Naive B cell (primary cell): Measurements from ENCODE around the gene CEP76. TPM values are rescaled to one million over a fixed set of nuclear protein-coding genes. Genes with fewer than 3 reads are reported as not detected.

Experiments used
- ATAC-seq, 2 donors: fragments of 150-1000 bp; cut with Tn5 transposase; 2 replicates each; pipeline ENCODE4 v1.10.0; 2021; ENCODE audit warnings: low read depth in 2 of 2, mild to moderate bottlenecking in 2 of 2, moderate library complexity in 2 of 2
- DNase-seq: peaks from one replicate; pipeline ENCODE4 v3.0.0; 2022
- H3K27ac Mint-ChIP-seq, 6 donors: one replicate each; pipeline ENCODE4 v1.8.0; 2020 to 2022; ENCODE audit warnings: mild to moderate bottlenecking in 6 of 6, mixed read lengths in 6 of 6, moderate library complexity in 5 of 6, inconsistent platforms in 2 of 6
- H3K27me3 Mint-ChIP-seq, 3 donors: one replicate each; pipeline ENCODE4 v1.8.0; 2021 to 2022; ENCODE audit warnings: mixed read lengths in 3 of 3, mild to moderate bottlenecking in 1 of 3
- H3K36me3 Mint-ChIP-seq, 2 donors: one replicate each; pipeline ENCODE4 v1.8.0; 2020 to 2022; ENCODE audit warnings: mixed read lengths in 2 of 2, inconsistent platforms in 1 of 2, mild to moderate bottlenecking in 1 of 2
- H3K4me1 Mint-ChIP-seq, 3 donors: one replicate each; pipeline ENCODE4 v1.8.0; 2020 to 2022; ENCODE audit warnings: mixed read lengths in 3 of 3, inconsistent platforms in 1 of 3, mild to moderate bottlenecking in 1 of 3, moderate library complexity in 1 of 3
- H3K4me3 Mint-ChIP-seq, 8 donors: one replicate each; pipeline ENCODE4 v1.8.0; 2020 to 2022; ENCODE audit warnings: mild to moderate bottlenecking in 8 of 8, mixed read lengths in 8 of 8, moderate library complexity in 8 of 8, inconsistent platforms in 2 of 8
- H3K9me3 Mint-ChIP-seq, 7 donors: one replicate each; pipeline ENCODE4 v1.8.0; 2020 to 2022; ENCODE audit warnings: mixed read lengths in 7 of 7, mild to moderate bottlenecking in 5 of 7, inconsistent platforms in 2 of 7, moderate library complexity in 1 of 7
- polyA plus RNA-seq, 6 donors: library from polyadenylated mRNA; unstranded; fragments of 300-500 nt; fragmentation: Illumina TruSeq; gene quantifications; one replicate each; pipeline ENCODE4 v1.2.3, GENCODE V29; 2021; ENCODE audit warnings: low read depth in 6 of 6

CEP76 gene
- polyA plus RNA-seq, 6 donors from 2014 or later: 5.8 to 7.5 (median 6.8) TPM

DNA sequence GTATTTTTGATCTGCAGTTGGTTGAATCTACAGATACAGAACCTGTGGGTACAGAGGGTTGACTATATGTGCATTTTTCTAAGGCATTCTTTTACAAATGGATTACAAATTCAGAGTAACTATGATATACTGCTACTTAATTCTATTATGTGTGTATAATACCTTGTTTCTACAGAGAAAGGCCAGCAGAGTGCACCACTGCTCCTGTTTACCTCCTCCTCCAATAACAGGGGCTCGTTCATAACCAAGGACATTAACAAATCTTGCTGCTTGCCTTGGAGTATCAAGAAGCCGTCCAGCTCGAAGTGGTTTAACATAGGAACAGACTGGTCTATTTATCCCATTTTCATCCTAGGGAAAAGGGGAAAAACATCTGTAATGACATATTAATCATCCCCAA lies 16.4 kb downstream of the CEP76 start:
- no peaks in the 10 kb centered on the region for H3K27me3 Mint-ChIP-seq
- DNase-seq (no peak), ATAC-seq (no peak)
- no peak overlapping the region for H3K4me3 Mint-ChIP-seq
- H3K36me3 Mint-ChIP-seq: no peaks in the 10 kb centered on the region
- no peaks in the 10 kb centered on the region for H3K9me3 Mint-ChIP-seq
- H3K27ac Mint-ChIP-seq: no peak overlapping the region
- no peaks in the 10 kb centered on the region for H3K4me1 Mint-ChIP-seq

DNA sequence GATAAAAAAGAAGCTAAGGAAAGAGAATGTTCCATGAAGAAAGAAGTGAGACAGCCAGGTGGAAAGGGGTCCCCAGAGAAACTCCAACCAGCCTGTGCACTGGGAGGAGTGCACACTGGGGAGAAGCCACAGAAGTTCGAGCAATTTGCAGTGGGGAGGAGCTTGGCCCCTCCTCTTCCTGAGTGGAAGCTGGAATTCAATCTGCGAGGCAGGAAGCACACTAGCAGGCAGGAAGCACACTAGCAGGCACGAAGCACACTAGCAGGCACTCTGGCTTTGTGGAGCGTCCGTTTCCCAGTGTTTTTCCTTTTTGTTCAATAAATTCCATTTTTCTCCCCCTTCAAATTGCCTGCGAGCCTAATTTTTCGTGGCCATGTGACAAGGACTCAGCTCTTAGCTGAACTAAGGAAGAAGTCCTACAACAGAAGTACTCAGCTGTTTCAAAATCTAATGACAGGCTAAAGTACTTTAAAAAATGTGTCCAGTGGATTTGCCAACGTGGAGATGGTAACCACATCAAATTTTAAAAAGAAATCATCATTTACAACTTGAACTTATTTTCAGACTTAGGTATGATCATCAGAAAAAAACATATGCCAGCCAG lies 23.2 kb downstream of the CEP76 start:
- DNase-seq (no peak), ATAC-seq (no peak)
- H3K4me1 Mint-ChIP-seq: no peaks in the 10 kb centered on the region
- peak overlapping the region in 3 of 6 donors; percentile 3 to 87 (median 81) for H3K27ac Mint-ChIP-seq
- no peaks in the 10 kb centered on the region for H3K9me3 Mint-ChIP-seq
- H3K4me3 Mint-ChIP-seq: no peak overlapping the region
- no peaks in the 10 kb centered on the region for H3K27me3 Mint-ChIP-seq
- H3K36me3 Mint-ChIP-seq: peaks cover 0 to 5% of the 10 kb centered on the region in 2 donors

- no peaks in the 10 kb centered on the region for H3K27me3 Mint-ChIP-seq
- DNase-seq (no peak), ATAC-seq (no peak)
- H3K27ac Mint-ChIP-seq: no peak overlapping the region
- H3K36me3 Mint-ChIP-seq: no peaks in the 10 kb centered on the region
- no peaks in the 10 kb centered on the region for H3K9me3 Mint-ChIP-seq
- no peak overlapping the region for H3K4me3 Mint-ChIP-seq
- no peaks in the 10 kb centered on the region for H3K4me1 Mint-ChIP-seq
Measured at GRCh38 chr18:12668041-12668440, 34.5 kb downstream of the CEP76 start.

DNA sequence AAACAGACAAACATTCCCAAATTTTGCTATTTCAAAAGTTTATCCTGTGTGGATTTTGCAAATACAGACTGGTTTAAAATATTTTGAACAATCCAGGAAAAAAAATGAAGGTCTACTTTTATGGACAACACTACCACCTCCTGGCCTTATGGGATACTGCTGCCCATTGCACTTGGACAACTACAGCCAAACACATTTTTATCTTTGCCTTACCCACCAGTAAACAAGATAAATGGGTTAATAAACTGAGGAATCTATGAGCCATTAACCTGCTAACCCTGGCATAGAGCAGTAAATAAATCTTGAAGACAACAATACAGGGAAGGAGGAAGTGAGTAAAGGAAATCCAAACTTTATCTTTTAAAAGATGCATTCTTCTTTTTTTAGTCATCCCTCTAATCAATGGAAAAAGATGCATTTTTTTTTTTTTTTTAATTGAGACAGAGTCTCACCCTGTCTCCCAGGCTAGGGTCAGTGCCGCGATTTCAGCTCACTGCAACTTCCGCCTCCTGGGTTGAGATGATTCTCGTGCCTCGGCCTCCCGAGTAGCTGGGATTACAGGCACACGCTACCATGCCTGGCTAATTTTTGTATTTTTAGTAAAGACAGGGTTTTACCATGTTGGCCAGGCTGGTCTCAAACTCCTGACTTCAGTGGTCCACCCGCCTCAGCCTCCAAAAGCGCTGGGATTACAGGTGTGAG lies 42.5 kb downstream of the CEP76 start:
- Mint-ChIP-seq H3K9me3 (no peaks in the 10 kb centered on the region), H3K27me3 (peaks cover 11 to 17% (median 16%) of the 10 kb centered on the region in 3 donors), H3K4me1 (peaks cover 7 to 11% (median 10%) of the 10 kb centered on the region in 3 donors), H3K4me3 (peak overlapping the region in 1 of 8 donors; percentile 73), H3K27ac (peak overlapping the region in 1 of 6 donors; percentile 13), H3K36me3 (no peaks in the 10 kb centered on the region)
- ATAC-seq (no peak), DNase-seq (peak; percentile 23)

GRCh38 chr18:12658426-12659138 lies 43.9 kb downstream of the CEP76 start:
- Mint-ChIP-seq H3K27ac (peak overlapping the region in 2 of 6 donors; percentile 20 to 81), H3K27me3 (peaks cover 17 to 26% (median 22%) of the 10 kb centered on the region in 3 donors), H3K36me3 (no peaks in the 10 kb centered on the region), H3K9me3 (no peaks in the 10 kb centered on the region), H3K4me3 (peak overlapping the region; percentile 84 to 94 (median 92)), H3K4me1 (peaks cover 7 to 11% (median 10%) of the 10 kb centered on the region in 3 donors)
- peak; percentile 41 to 52 for ATAC-seq
- DNase-seq: no peak

- DNase-seq (peak; percentile 23), ATAC-seq (peak; percentile 62 to 65)
- Mint-ChIP-seq H3K36me3 (no peaks in the 10 kb centered on the region), H3K4me3 (peak within 1 kb of the TSS; percentile 84 to 94 (median 92)), H3K27me3 (peaks cover 23 to 33% (median 29%) of the 10 kb centered on the region in 3 donors), H3K4me1 (peaks cover 7 to 11% (median 10%) of the 10 kb centered on the region in 3 donors), H3K27ac (peak within 1 kb of the TSS in 2 of 6 donors; percentile 20 to 81), H3K9me3 (no peaks in the 10 kb centered on the region)
Measured at GRCh38 chr18:12657684-12658425, 44.7 kb downstream of the CEP76 start, which contains the start of gene SPIRE1. SPIRE1 (minus strand) TSS chr18:12658107; CDS start chr18:12657866, 241 bp downstream.

- Mint-ChIP-seq H3K4me3 (peak overlapping the region; percentile 56 to 91 (median 82)), H3K9me3 (no peaks in the 10 kb centered on the region), H3K36me3 (no peaks in the 10 kb centered on the region), H3K4me1 (peaks cover 7 to 11% (median 10%) of the 10 kb centered on the region in 3 donors), H3K27me3 (peaks cover 30 to 41% (median 37%) of the 10 kb centered on the region in 3 donors), H3K27ac (peak overlapping the region in 1 of 6 donors; percentile 18)
- DNase-seq (peak; percentile 9), ATAC-seq (peak; percentile 61 to 69)
Measured at GRCh38 chr18:12656938-12657683, 45.4 kb downstream of the CEP76 start.

DNA sequence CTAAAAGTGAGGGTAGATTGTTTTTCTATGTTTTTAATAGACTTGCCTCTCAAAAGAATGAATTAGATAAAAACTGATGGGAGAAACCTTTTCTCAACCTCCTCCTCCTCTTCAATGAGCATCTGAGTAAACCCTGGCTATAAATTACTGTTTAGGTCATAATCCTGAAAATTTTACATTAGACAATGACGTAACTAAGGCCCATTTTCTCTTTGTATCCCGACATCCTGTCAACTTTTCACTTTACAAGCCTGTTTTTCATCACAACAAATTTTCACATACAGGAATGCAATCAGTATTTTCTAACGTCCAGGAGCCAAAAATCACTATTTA lies 46.0 kb downstream of the CEP76 start:
- no peak for DNase-seq
- H3K36me3 Mint-ChIP-seq: no peaks in the 10 kb centered on the region

DNA sequence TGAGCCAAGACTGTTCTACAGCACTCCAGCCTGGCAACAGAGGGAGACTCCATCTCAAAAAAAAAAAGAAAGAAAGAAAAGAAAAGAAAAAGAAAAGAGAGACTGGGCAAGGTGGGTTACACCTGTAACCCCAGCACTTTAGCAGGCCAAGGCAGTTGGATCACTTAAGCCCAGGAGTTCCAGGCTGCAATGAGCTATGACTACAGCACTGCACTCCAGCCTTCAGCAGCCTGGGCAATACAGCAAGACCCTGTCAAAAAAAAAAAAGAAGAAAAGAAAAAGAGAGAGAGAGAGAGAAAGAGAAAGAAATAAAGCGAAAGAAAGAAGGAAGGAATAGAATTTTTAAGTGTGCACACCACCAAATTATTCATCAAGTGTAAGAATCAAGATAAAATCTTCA lies 47.6 kb downstream of the CEP76 start:
- Mint-ChIP-seq H3K4me1 (peaks cover 7 to 11% (median 10%) of the 10 kb centered on the region in 3 donors), H3K27me3 (peaks cover 43 to 49% (median 47%) of the 10 kb centered on the region in 3 donors), H3K27ac (no peak overlapping the region), H3K9me3 (no peaks in the 10 kb centered on the region), H3K36me3 (no peaks in the 10 kb centered on the region), H3K4me3 (peak overlapping the region in 4 of 8 donors; percentile 1 to 44 (median 27))
- no peak for DNase-seq
- ATAC-seq: no peak

More for the DNA sequence above, 46.0 kb downstream of the CEP76 start:
- Mint-ChIP-seq H3K27ac (peak overlapping the region in 3 of 6 donors; percentile 17 to 24 (median 18)), H3K27me3 (peaks cover 36 to 46% (median 41%) of the 10 kb centered on the region in 3 donors), H3K4me1 (peaks cover 7 to 11% (median 10%) of the 10 kb centered on the region in 3 donors), H3K4me3 (peak overlapping the region; percentile 56 to 91 (median 82)), H3K9me3 (no peaks in the 10 kb centered on the region)
- no peak for ATAC-seq

- Mint-ChIP-seq H3K27me3 (peaks cover 43 to 53% (median 50%) of the 10 kb centered on the region in 3 donors), H3K36me3 (no peaks in the 10 kb centered on the region), H3K9me3 (no peaks in the 10 kb centered on the region), H3K4me3 (peak overlapping the region in 1 of 8 donors; percentile 2), H3K4me1 (peaks cover 4 to 7% (median 6%) of the 10 kb centered on the region in 3 donors), H3K27ac (no peak overlapping the region)
- DNase-seq (no peak), ATAC-seq (no peak)
Measured at GRCh38 chr18:12652861-12653401, 49.6 kb downstream of the CEP76 start.

DNA sequence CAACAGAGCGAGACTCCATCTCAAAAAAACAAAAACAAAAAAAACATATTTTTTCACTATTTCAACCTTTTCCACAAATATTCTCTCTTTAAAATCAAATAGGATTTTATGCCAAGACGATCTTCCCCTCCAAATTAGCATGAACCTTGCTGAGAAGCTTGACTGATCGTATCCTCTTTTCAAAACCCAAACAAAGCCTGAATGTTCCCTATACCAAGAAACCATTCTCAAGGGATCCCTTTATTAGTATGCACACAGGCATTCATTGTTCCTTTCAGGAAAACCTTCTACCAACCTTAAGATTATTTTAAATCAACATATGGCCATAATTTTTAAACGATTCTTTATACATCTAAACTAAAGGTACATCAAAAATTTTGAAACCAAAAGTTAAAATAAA lies 50.9 kb downstream of the CEP76 start:
- Mint-ChIP-seq H3K4me3 (no peak overlapping the region), H3K4me1 (peaks cover 1 to 4% (median 3%) of the 10 kb centered on the region in 3 donors), H3K27me3 (peaks cover 38 to 50% (median 47%) of the 10 kb centered on the region in 3 donors), H3K9me3 (no peaks in the 10 kb centered on the region), H3K27ac (no peak overlapping the region), H3K36me3 (no peaks in the 10 kb centered on the region)
- ATAC-seq (no peak), DNase-seq (no peak)

DNA sequence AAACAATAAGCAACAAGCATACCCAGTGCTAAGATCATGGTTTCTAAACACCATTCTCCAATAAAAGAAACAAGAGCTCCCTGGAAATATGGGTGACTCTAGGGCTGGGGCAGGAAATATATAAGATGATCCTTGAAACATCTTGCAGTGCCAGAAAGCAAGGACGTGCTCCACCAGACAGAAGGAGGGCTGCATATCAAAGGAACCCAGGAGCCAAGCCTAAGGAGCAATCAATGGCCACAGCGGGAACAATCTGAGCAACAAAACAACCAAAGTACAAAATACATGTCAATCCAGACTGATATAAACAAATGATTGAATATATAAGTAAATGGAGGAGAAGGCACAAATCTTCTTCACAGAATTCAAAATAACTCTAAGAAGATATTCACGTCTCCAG lies 54.8 kb downstream of the CEP76 start:
- ATAC-seq (no peak), DNase-seq (no peak)
- H3K4me1 Mint-ChIP-seq: no peaks in the 10 kb centered on the region
- H3K27ac Mint-ChIP-seq: no peak overlapping the region
- H3K27me3 Mint-ChIP-seq: peaks cover 19 to 31% (median 30%) of the 10 kb centered on the region in 3 donors
- H3K4me3 Mint-ChIP-seq: no peak overlapping the region
- H3K9me3 Mint-ChIP-seq: no peaks in the 10 kb centered on the region
- no peaks in the 10 kb centered on the region for H3K36me3 Mint-ChIP-seq
